Measurements from ENCODE around the gene RFPL1. TPM values are rescaled to one million over a fixed set of nuclear protein-coding genes. Genes with fewer than 3 reads are reported as not detected.

The RFPL1 gene
- total and polyA plus RNA-seq, 2 of the 13 experiments (the other 11 are each of a cell fraction or from before 2014, with no cell fraction given), result not detected

GRCh38 chr22:29433856-29434255 is 4.5 kb upstream of the RFPL1 start:
- TF ChIP-seq ZNF142 (CRISPR knock-in tag; IDR thresholded peaks at IDR 0.05) (no peak), JUND (CRISPR knock-in tag; IDR thresholded peaks at IDR 0.05) (no peak), CENPBD1 (CRISPR knock-in tag; IDR thresholded peaks at IDR 0.05; ENCODE audit: borderline replicate concordance, low read depth) (no peak), EZH2 (conservative IDR thresholded peaks at IDR 0.05; ENCODE audit: low read depth, low read length) (no peak), MYNN (CRISPR knock-in tag; IDR thresholded peaks at IDR 0.05; ENCODE audit: low read depth) (no peak), TIGD3 (CRISPR knock-in tag; IDR thresholded peaks at IDR 0.05; ENCODE audit: borderline replicate concordance) (no peak), RORA (CRISPR knock-in tag; IDR thresholded peaks at IDR 0.05) (no peak), MED1 (CRISPR knock-in tag; IDR thresholded peaks at IDR 0.05) (no peak), KMT2B (CRISPR knock-in tag; IDR thresholded peaks at IDR 0.05) (no peak), SALL1 (CRISPR knock-in tag; IDR thresholded peaks at IDR 0.05) (no peak), ZNF766 (CRISPR knock-in tag; IDR thresholded peaks at IDR 0.05; ENCODE audit: borderline replicate concordance) (no peak), ZNF784 (CRISPR knock-in tag; IDR thresholded peaks at IDR 0.05; ENCODE audit: borderline replicate concordance) (no peak), ZNF761 (CRISPR knock-in tag; conservative IDR thresholded peaks at IDR 0.05) (no peak)
- no peaks in the 10 kb centered on the region for H3K79me2 ChIP-seq (ENCODE audit: insufficient read depth, low read length)
- no peak for DNase-seq (ENCODE audit: low spot score)
- intact Hi-C loops (cut with micrococcal nuclease; ENCODE audit: unreplicated experiment), result no loop called here
- BruUV-seq (replicated peaks), result no TSS peak
- no peaks in the 10 kb centered on the region for H3K9me3 ChIP-seq (ENCODE audit: low read length)
- ChIA-PET POLR2A (no interaction called here), CTCF (ENCODE audit: low intra/inter-chr PET ratio, low total read pairs) (no interaction called here)
- peaks cover 0 to 30% of the 10 kb centered on the region in 2 experiments; a peak in 4 of 5 replicates for H3K27me3 ChIP-seq (ENCODE audit: control insufficient read depth in 1 of 2, insufficient read depth in 2 of 2, low read length in 2 of 2)
- H3K9ac ChIP-seq (ENCODE audit: insufficient read depth, low read depth, low read length), result no peak overlapping the region
- in situ Hi-C loops (cut with HindIII; ENCODE audit: extremely low pct_ligation_motif_present, low pct_unique_long_range_greater_than_20kb), result no loop called here
- 72% methylated on average over 3 of the region's 3 CpGs for WGBS (ENCODE audit: low lambda C conversion rate)
- H3K4me1 ChIP-seq (ENCODE audit: insufficient read depth, low read length), result no peaks in the 10 kb centered on the region
- FAIRE-seq, result no peak
- no peak overlapping the region for H2AFZ ChIP-seq (ENCODE audit: low read length)
- no peak overlapping the region for H3K27ac ChIP-seq (ENCODE audit: extremely low read length, insufficient read depth, low read length)
- ATAC-seq, result no peak
- no peak overlapping the region for H3K4me2 ChIP-seq (ENCODE audit: low read depth, low read length)
- H3K4me3 ChIP-seq (replicated peaks in 1 of 3; ENCODE audit: insufficient read depth in 1 of 3, low read depth in 2 of 3, low read length in 3 of 3), result no peak overlapping the region
- no peaks in the 10 kb centered on the region for H4K20me1 ChIP-seq (ENCODE audit: insufficient read depth, low read length)
- H3K36me3 ChIP-seq (replicated peaks in 1 of 2; ENCODE audit: control insufficient read depth in 1 of 2, insufficient read depth in 2 of 2, low read length in 2 of 2), result no peaks in the 10 kb centered on the region
